HG02852 (cell line): ENCODE data around the gene RELN.

Experiments used
- ATAC-seq: cut with Tn5 transposase; IDR thresholded peaks from one replicate; pipeline ENCODE4 v1.9.1; 2021; ENCODE audit warnings: mild to moderate bottlenecking, moderate library complexity; ENCODE audit not compliant: unreplicated experiment

Gene RELN

GRCh38 chr7:103731169-103731568 lies 258.3 kb downstream of the RELN start:
- no peak for ATAC-seq

GRCh38 chr7:103729026-103729425 lies 260.4 kb downstream of the RELN start:
- no peak for ATAC-seq

DNA sequence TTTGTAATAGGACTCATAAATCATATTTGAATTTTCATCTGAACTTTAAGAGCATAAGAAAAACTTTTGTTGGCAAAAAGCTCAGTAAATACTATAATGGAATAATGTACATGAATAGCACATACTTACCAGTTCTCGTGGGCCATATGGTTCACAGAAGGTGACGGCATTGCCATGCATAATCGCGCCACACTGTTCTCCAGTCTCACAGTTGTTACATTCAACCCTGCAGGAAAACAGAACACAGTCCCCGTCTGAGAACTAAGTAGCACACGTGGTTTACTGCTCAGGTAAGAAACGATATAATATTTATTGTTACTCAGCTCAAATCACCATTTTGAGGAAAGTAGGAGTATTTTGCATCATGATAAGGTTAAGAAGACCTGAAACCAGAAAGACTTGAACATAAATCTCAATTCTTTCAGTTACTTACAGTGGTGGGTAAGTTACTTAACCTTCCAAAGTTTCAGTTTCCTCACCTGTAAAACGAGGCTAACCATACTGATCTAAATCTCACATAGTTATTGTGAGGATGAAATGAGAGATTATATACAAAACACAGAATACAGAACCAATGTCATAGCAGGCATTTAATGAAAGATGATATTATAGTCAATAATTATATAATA lies 261.4 kb downstream of the RELN start:
- no peak for ATAC-seq

GRCh38 chr7:103719070-103719469 lies 270.4 kb downstream of the RELN start:
- no peak for ATAC-seq

DNA sequence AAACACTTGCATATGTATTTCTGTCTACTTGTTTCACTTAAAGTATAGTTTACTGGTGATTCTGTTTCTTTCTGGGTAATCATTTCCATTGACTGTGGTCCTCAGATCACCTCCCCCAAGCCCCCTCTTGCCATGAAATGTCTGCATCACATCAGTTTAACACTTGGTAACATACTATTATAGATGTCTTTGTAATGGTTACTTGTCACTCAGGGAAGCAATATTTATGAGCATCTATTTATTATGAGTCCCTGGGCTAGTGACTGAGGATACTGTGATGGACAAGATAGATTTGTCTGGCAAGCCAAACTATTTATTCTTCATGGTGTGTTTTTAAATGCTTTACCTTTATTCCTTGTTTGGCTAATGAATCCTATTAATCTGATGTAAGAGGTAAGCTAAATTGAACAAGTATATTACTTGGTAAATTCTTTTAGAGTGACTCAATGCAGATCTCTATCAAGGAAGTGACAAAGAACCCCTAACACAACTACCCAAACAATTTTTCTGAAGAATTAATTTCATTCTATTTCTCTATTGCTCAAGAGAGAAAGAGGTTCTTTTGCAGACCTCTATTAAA lies 270.9 kb downstream of the RELN start:
- no peak for ATAC-seq

- ATAC-seq: no peak
Measured at GRCh38 chr7:103717574-103717973, 271.9 kb downstream of the RELN start.

DNA sequence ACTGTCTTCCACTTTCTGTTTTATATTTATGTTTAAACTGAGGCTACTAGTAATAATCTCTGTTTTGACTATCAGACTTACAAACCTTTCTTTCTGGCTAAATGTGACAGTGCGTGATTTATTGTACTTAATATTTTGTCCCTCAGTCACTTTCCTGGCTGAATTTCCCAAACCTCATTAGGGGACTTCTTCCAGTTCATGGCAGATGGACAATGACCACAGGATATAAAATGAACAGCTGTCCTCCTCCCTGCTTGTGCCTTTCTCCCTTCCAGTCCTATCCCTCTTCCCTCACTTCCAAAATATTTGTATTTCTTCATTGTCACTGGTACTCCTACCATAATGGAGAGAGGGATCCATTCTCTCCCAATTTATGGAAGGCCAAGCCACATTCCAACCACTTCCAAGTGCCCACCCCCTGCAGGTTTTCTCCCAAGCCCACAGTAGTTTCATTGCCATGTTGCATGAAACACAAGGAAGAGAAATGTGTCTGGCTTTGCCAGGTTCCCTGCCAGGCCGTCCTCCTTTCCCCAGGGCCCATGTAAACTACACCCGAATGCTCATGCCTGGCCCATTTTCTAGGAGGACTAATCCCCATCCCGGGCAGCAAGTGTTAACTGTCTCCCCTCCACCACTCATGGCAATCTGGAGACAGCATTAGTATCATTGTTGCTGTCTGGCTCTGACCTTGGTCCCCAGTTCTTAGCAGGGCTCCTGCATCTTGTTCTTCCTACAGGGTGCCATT lies 273.9 kb downstream of the RELN start:
- ATAC-seq: no peak

DNA sequence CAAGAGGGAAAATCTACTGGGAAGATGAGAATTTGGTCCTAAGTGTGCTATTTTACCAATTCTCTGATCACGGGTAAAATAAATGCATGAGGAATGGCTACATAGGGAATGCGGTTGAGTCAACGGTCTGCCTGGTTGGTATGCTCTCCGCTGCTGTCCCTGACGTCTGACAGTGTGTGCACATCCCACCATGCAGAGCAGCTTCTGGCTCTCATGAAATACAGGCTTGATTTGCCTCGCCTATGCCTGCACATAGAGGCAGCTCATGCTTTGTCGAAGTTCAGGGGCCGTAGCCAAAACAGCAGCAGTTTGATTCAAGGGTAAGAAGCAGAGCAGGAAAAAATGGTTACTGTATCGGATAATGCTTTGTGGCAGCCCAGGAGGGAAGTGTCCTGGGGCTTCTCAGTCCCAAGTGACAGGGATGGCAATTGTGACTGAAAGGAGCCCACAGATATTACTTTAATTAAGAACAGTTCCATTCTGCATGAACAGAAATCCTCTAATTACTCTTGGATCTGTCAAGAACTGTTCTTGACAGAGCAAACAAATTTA lies 275.0 kb downstream of the RELN start:
- no peak for ATAC-seq

DNA sequence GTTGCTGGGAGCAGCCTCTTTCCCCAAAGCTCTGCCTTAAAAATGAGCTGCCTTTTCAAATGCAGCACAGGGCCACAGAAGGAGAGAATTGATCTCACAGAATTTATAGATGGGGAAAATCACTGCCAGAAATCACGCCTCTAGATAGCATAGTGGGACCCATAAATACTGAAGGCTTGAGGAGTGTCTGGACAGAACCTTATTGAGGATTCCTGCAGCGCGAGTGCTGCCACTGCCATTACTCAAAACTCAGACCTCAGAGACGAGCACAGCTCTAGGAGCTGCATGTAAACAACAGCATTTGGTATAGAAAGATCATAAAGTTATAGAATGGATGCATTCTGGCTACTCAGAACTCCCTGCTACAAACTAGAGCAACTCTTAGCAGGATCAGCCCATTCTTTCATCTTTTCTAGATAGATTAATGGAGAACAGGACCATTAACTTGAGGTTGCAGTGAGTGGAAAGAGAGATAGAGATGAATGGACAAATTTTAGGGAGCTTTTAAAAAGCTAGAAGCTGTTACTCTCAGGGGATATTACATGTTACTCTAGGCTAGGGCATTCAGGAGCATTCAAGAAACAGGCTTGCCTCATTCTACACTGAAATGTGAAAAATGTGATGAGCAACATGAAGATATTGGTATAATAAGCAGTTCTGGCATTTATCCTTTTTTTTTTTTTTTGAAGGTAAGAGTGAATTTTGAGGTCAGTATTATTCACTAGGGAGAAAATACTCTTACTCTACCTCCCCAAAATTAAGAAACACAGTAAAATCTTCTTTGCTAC lies 276.3 kb downstream of the RELN start:
- ATAC-seq: no peak

DNA sequence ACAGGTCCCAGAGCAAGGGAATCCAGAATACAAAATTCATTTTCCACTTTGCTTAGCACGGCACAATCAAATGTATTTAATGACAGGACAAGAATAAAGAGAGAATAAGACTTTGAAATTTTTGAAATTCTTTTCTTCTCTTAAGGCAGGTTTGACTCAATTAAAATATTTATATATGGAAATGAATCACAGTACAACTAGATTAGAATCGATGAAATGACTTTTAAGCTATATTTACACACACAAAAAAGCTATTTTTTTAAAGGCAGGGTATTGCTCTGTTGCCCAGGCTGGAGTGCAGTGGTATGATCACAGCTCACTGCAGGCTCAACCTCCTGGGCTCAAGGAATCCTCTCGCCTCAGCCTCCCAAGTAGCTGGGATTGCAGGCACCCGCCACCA lies 278.0 kb downstream of the RELN start:
- ATAC-seq: no peak

DNA sequence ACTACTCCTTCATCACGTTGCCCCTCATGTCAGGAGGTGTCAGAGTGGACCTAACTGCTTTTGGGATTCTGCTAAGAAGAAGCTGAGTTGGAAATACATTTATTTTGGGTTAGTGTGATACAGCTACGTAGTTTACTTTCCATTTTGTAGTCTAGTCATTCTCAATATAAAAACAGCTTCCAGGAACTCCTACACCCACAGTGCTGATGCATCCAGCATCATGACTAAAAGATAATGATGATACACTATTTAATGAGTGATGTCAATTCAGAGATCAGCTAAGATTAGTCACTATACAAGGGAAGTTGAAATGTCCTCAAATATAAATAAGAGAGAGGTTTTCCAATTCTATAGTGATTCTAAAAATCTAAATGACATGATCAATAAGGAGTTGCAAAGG lies 279.2 kb downstream of the RELN start:
- no peak for ATAC-seq

DNA sequence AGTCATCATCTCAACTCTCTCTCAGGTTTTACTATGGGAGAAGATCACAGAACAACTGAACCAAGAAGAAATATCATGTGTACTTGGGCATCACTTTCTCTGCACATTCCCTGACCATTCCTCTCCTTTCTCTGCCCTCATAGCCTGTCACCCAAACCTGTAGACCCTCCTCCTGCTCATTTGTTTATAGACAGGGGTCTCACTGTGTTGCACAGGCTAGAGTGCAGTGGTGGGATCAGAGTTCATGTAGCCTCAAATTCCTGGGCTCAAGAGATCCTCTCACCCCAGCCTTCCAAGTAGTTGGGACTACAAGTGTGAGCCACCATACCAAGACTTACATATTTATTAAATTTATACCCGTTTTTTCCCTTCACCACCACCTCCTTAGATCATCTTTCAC lies 282.7 kb downstream of the RELN start:
- ATAC-seq: no peak

DNA sequence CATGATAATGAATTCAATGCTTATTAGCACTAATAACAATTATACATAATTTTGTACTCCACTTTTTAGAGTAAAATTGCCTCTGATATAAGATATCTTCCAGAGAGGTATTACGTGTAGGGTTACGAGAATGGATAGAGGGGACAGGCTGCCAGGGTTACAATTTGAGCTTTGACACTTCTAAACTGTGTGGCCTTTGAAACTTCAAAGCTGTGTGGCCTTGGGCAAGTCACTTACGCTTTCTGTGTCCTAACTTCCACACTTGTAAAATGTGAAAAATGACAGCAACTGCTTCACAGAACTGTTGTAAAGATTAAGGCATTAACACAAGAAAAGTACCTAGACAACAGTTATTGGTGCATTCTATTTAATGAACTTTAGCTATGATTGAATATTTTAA lies 283.9 kb downstream of the RELN start:
- ATAC-seq: no peak

DNA sequence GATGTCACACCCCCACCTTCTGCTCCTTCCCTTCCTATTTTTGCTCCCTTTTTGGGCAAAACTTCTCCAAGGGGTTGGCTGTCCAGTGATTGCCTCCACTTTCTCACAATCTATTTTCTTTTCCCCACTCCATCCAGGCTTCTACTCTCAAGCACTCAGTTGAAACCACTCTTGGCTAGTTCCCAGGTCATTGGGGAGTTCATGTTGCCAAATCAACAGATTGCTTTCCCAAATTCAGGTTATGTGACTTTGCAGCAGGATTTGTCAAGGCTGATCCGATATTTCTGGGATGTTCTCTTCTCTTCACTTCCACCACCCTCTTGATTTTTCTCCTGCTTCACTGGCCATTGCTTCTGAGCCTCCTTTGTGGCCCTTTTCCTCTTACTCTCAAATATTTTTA lies 284.8 kb downstream of the RELN start:
- no peak for ATAC-seq

- no peak for ATAC-seq
Measured at GRCh38 chr7:103702982-103703381, 286.5 kb downstream of the RELN start.

- no peak for ATAC-seq
Measured at GRCh38 chr7:103702454-103702853, 287.0 kb downstream of the RELN start.

- no peak for ATAC-seq
Measured at GRCh38 chr7:103699032-103699431, 290.4 kb downstream of the RELN start.

DNA sequence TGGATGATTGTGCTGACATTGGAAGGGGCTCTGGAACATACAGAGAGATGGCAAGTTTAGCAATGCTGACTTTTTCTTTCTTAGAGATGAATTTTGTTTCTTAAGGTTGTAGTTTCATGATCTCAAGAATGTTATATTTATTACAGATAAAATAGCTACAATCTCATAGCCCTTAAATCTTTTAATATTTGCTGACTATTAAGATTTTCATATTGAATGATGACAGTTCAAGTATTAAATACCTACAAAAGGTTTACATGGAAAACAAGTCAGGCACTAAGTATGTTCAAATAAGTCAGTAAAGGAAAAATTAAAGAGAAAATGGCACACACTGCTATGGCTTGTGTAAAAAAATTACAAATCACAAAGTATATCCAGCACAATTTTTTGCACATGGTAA lies 291.4 kb downstream of the RELN start:
- no peak for ATAC-seq

- ATAC-seq: no peak
Measured at GRCh38 chr7:103695521-103695920, 293.9 kb downstream of the RELN start.

DNA sequence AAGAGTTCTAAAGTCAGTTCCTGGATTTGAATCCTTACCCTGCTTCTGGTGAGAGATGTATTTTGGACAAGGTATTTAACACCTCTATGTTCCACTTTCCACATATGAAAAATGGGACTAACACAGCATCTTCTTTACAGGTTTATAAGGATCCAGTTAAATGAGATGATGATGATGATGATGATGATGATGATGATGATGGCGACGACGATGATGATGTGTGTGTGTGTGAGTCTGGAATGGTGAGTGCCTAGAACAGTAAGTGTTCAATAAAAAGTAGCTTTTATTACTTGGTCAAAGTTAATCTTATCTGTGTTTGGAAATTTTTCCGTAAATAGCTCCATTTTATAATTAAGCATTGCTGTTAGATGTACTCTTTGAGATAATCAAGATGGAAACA lies 295.2 kb downstream of the RELN start:
- ATAC-seq: no peak

GRCh38 chr7:103691291-103691690 lies 298.2 kb downstream of the RELN start:
- ATAC-seq: no peak
